Endothelial cell of umbilical vein (primary cell): Measurements from ENCODE around the gene DGKG. TPM values are rescaled to one million over a fixed set of nuclear protein-coding genes. Genes with fewer than 3 reads are reported as not detected.

Experiments used
- BruUV-seq: library from RNA; stranded (reverse); fragments of 400-500 nt; replicated peaks from 2 replicates; lab custom pipeline; 2021; lab: Mats Ljungman, UMichigan
- CTCF ChIA-PET: fragments of 300-600, 350-600 bp; sonication (Branson Sonifier 250); formaldehyde crosslinking; loops from one replicate; lab custom pipeline; 2021; ENCODE audit warnings: antibody characterized with exemption, inconsistent platforms; lab: Charles Lee
- POLR2A ChIA-PET: fragments of 300-600, 350-600 bp; sonication (Branson Sonifier 250); formaldehyde crosslinking; loops from one replicate; lab custom pipeline; 2021; ENCODE audit warnings: antibody characterized with exemption, inconsistent platforms; lab: Charles Lee
- DNase-seq: peaks from one replicate; pipeline ENCODE4 v3.0.0-alpha.2; 2011; ENCODE audit warnings: low read depth, low spot score
- FAIRE-seq: peaks from 2 replicates; lab custom pipeline; 2011; peaks lifted over from hg19 to GRCh38; lab: Jason Lieb, UNC
- H2AFZ ChIP-seq: 2 replicates; pipeline ENCODE4 v1.6.0; 2012; ENCODE audit warnings: low read depth, low read length, control low read depth, inconsistent platforms
- H3K27ac ChIP-seq: 2 replicates; pipeline ENCODE4 v1.5.1; 2011; ENCODE audit warnings: low read depth, mild to moderate bottlenecking, control low read depth, low read length, moderate library complexity; ENCODE audit not compliant: insufficient read depth
- H3K27me3 ChIP-seq, 2 experiments: 2 replicates each; pipeline versions ENCODE4 v1.6.0 to v1.6.1; 2011; ENCODE audit warnings: low read length in 2 of 2, mixed read lengths in 1 of 2; ENCODE audit not compliant: control insufficient read depth in 2 of 2, insufficient read depth in 2 of 2
- H3K36me3 ChIP-seq, 2 experiments: 2 replicates in 1 of 2; 3 replicates in 1 of 2; pipeline ENCODE4 v1.5.1; 2011; ENCODE audit warnings: low read length in 2 of 2, mild to moderate bottlenecking in 1 of 2, moderate library complexity in 1 of 2; ENCODE audit not compliant: control insufficient read depth in 2 of 2, insufficient read depth in 2 of 2; ENCODE audit errors: extremely low read depth in 1 of 2
- H3K4me1 ChIP-seq: 3 replicates; pipeline ENCODE4 v1.5.1; 2011; ENCODE audit warnings: mild to moderate bottlenecking, low read length; ENCODE audit not compliant: control insufficient read depth, insufficient read depth; ENCODE audit errors: extremely low read depth
- H3K4me2 ChIP-seq: 2 replicates; pipeline ENCODE4 v1.6.1; 2011; ENCODE audit warnings: low read length, control low read depth, mixed read lengths; ENCODE audit not compliant: insufficient read depth
- H3K4me3 ChIP-seq, 3 experiments: fragments of 200-600 bp in 1 of 3; sonication (generic), shearing (Covaris generic) in 1 of 3; replicated peaks in 1 of 3; 2 replicates each; pipeline ENCODE4 v1.5.1; 2011 to 2016; ENCODE audit warnings: control low read depth in 3 of 3, low read length in 3 of 3, mild to moderate bottlenecking in 2 of 3, inconsistent platforms in 1 of 3, low read depth in 1 of 3, moderate library complexity in 1 of 3; ENCODE audit not compliant: insufficient read depth in 1 of 3
- H3K79me2 ChIP-seq: 2 replicates; pipeline ENCODE4 v1.6.0; 2012; ENCODE audit warnings: low read length, inconsistent platforms; ENCODE audit not compliant: control insufficient read depth, insufficient read depth
- H3K9ac ChIP-seq: replicated peaks from 2 replicates; pipeline ENCODE3; 2011; ENCODE audit warnings: low read length, control low read depth; ENCODE audit not compliant: insufficient read depth; ENCODE audit errors: extremely low read depth
- H3K9me1 ChIP-seq: replicated peaks from 3 replicates; pipeline ENCODE4 v1.6.0; 2011; ENCODE audit warnings: mild to moderate bottlenecking, low read length; ENCODE audit not compliant: control insufficient read depth, insufficient read depth; ENCODE audit errors: extremely low read depth
- H3K9me3 ChIP-seq: replicated peaks from 2 replicates; pipeline ENCODE4 v1.5.1; 2012; ENCODE audit warnings: low read length, inconsistent platforms; ENCODE audit not compliant: control insufficient read depth, insufficient read depth
- H4K20me1 ChIP-seq: replicated peaks from 2 replicates; pipeline ENCODE3; 2011; ENCODE audit warnings: mild to moderate bottlenecking, low read length; ENCODE audit not compliant: control insufficient read depth, insufficient read depth; ENCODE audit errors: extremely low read depth
- CTCF ChIP-seq, 2 donors: IDR thresholded peaks; 1 replicate in 1 of 2; 2 replicates in 1 of 2; pipeline ENCODE4 v1.5.1; 2011; ENCODE audit warnings: low read length in 2 of 2, mild to moderate bottlenecking in 2 of 2, moderate library complexity in 2 of 2, control low read depth in 1 of 2, inconsistent platforms in 1 of 2, low read depth in 1 of 2; ENCODE audit not compliant: insufficient read depth in 1 of 2; ENCODE audit errors: extremely low read depth in 1 of 2
- EZH2 ChIP-seq: IDR thresholded peaks from 2 replicates; pipeline ENCODE4 v1.6.1; 2012; ENCODE audit warnings: borderline replicate concordance, low read depth, mild to moderate bottlenecking, moderate library complexity, low read length, inconsistent platforms; ENCODE audit not compliant: severe bottlenecking
- FOS ChIP-seq: IDR thresholded peaks from 2 replicates; pipeline ENCODE4 v1.6.1; 2011; ENCODE audit warnings: mild to moderate bottlenecking, low read length, moderate library complexity, borderline replicate concordance; ENCODE audit not compliant: insufficient read depth
- GATA2 ChIP-seq: IDR thresholded peaks from 2 replicates; pipeline ENCODE4 v1.7.0; 2011; ENCODE audit warnings: low read depth, mild to moderate bottlenecking, moderate library complexity, mixed read lengths, low read length; ENCODE audit not compliant: insufficient read length, insufficient read depth
- JUN ChIP-seq: IDR thresholded peaks from 2 replicates; pipeline ENCODE4 v1.6.1; 2011; ENCODE audit warnings: borderline replicate concordance, low read depth; ENCODE audit not compliant: insufficient read length, insufficient read depth
- MAX ChIP-seq: IDR thresholded peaks from 2 replicates; pipeline ENCODE4 v1.6.1; 2011; ENCODE audit not compliant: insufficient read depth, insufficient read length
- MYC ChIP-seq: IDR thresholded peaks from one replicate; pipeline ENCODE4 v1.6.1; 2011; ENCODE audit warnings: mild to moderate bottlenecking, low read depth, low read length
- POLR2A ChIP-seq: IDR thresholded peaks from 2 replicates; pipeline ENCODE4 v1.6.1; 2012; ENCODE audit warnings: low read depth, mild to moderate bottlenecking, control low read depth, low read length
- POLR2AphosphoS5 ChIP-seq: IDR thresholded peaks from 2 replicates; pipeline ENCODE4 v1.6.1; 2012; ENCODE audit warnings: low read depth, mild to moderate bottlenecking, control low read depth, low read length, moderate library complexity; ENCODE audit not compliant: insufficient read depth
- dilution Hi-C: fragments of 300-500 bp; cut with MboI; formaldehyde crosslinking; loops from one replicate; pipeline ENCODE4 v1.15.0; 2019; ENCODE audit warnings: low sequenced_read_pairs; ENCODE audit not compliant: extremely low pct_ligation_motif_present
- intact Hi-C: fragments of 100-400 bp; cut with micrococcal nuclease; formaldehyde crosslinking; loops from one replicate; pipeline ENCODE4 v1.10.0; 2022
- polyA plus RNA-seq, 4 experiments: library from polyadenylated mRNA; depleted of rRNA in 3 of 4; stranded (reverse) in 3 of 4; unstranded in 1 of 4; fragments of >200 nt; gene quantifications; 2 replicates each; pipeline versions ENCODE4 v1.2.1 to v1.2.3, GENCODE V29; 2011 to 2012; ENCODE audit warnings: missing spikeins in 1 of 4
- total RNA-seq: library from RNA; stranded (reverse); gene quantifications from 2 replicates; pipeline ENCODE4 v1.2.3, GENCODE V29; 2021

Gene DGKG
- total and polyA plus RNA-seq, 2 donors (not counting 3 experiments of a cell fraction or from before 2014, with no cell fraction given), result not detected

GRCh38 chr3:186251948-186252619 lies 110.0 kb downstream of the DGKG start:
- Histone ChIP-seq H4K20me1 (no peaks in the 10 kb centered on the region), H3K9ac (no peak overlapping the region), H2AFZ (no peak overlapping the region), H3K79me2 (no peaks in the 10 kb centered on the region), H3K9me1 (no peaks in the 10 kb centered on the region), H3K4me1 (no peaks in the 10 kb centered on the region), H3K27me3 (peaks cover 2% of the 10 kb centered on the region in 2 experiments), H3K36me3 (no peaks in the 10 kb centered on the region), H3K27ac (no peak overlapping the region), H3K9me3 (no peaks in the 10 kb centered on the region), H3K4me3 (no peak overlapping the region), H3K4me2 (no peak overlapping the region)
- no peak for TF ChIP-seq MAX
- intact Hi-C loops (no loop called here), dilution Hi-C loops (no loop called here)
- ChIA-PET CTCF (interaction anchor here (1.0 kb wide), 1 partner anchor 288 kb away, joined by 3 read pairs; no protein-coding TSS in a partner anchor), POLR2A (no interaction called here)
- BruUV-seq, result no TSS peak
- FAIRE-seq, result no peak
- no peak for DNase-seq

GRCh38 chr3:186248850-186249249 lies 113.2 kb downstream of the DGKG start:
- ChIA-PET CTCF (interaction anchor here (0.9 to 1.7 kb wide), 2 partner anchors 11 to 292 kb away, joined by 4 read pairs; no protein-coding TSS in a partner anchor), POLR2A (no interaction called here)
- Histone ChIP-seq H4K20me1 (no peaks in the 10 kb centered on the region), H3K9me1 (no peaks in the 10 kb centered on the region), H3K4me2 (no peak overlapping the region), H2AFZ (no peak overlapping the region), H3K4me3 (no peak overlapping the region), H3K27me3 (peaks cover 2% of the 10 kb centered on the region in 2 experiments), H3K36me3 (no peaks in the 10 kb centered on the region), H3K27ac (no peak overlapping the region), H3K79me2 (no peaks in the 10 kb centered on the region), H3K9me3 (no peaks in the 10 kb centered on the region), H3K9ac (no peak overlapping the region), H3K4me1 (no peaks in the 10 kb centered on the region)
- DNase-seq (no peak), FAIRE-seq (no peak)
- intact Hi-C loops (no loop called here), dilution Hi-C loops (no loop called here)
- BruUV-seq, result no TSS peak
- TF ChIP-seq POLR2A (no peak), JUN (no peak), EZH2 (no peak), GATA2 (no peak), CTCF (IDR thresholded peaks at IDR 0.05; ENCODE audit: extremely low read depth in 1 of 2, insufficient read depth in 1 of 2, low read depth in 1 of 2, low read length in 2 of 2) (no peak), MYC (no peak), MAX (no peak), FOS (no peak), POLR2AphosphoS5 (no peak)
